Measurements from ENCODE around the gene SERPINA1.

The SERPINA1 gene

DNA sequence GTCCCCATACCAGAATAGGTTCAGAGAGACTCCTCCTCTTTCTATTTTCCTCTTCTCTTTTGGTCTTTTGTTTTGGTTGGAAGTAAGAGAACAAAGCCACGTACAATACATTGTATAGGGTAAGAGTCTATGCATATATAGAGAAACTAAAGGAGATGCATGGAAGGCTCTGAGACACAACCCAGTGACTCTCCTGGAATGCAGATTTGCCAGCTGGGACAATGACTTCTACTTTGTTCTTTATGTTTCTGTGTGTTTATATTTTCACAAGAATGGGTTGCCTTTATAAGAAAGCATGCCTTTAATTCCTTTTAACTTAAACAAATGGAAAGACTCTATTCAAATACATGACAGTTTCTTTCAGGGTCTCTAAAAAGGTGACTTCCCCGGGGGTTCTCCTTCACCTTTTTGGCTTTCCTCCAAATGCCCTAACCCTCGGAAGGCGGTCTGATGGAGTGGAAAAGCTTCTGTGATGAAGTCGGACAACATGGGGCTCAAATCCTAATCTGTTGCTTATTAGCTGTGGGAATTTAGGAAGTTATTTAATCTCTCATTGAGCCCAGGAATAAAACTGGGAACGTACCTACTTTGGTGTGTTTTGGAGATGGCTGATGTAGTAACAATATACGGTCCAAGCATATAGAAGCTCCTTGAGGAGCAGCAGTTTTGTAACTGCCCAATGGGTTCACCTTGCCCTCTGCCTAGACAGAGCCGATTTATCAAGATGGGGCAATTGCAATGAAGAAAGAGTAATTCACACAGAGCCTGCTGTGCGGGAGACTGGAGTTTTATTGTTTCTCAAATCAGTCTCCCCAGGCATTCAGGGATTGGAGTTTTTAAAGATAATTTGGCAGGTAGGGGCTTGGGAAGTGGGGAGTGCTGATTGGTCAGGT is 9.1 kb upstream of the SERPINA1 start:
- no peak for DNase-seq

DNA sequence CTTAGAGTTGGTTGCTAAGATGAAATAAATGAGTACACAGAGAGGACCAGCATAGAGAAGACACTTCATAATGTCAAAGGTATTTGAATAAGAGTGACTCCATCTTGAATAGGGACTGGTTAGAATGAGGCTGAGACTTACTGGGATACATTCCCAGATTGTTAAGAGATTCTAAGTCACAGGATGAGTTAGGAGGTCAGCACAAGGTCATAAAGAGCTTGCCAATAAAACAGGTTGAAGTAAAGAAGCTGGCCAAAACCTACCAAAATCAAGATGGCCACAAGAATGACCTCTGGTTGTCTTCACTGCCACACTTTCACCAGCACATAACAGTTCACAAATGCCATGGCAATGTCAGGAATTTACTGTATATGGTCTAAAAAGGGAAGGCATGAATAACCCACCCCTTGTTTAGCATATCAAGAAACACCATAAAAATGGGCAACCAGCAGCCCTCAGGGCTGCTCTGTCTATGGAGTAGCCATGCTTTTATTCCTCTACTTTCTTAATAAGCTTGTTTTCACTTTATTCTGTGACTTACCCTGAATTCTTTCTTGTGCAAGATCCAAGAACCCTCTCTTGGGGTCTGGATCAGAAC is 8.3 kb upstream of the SERPINA1 start:
- no peak for DNase-seq

DNA sequence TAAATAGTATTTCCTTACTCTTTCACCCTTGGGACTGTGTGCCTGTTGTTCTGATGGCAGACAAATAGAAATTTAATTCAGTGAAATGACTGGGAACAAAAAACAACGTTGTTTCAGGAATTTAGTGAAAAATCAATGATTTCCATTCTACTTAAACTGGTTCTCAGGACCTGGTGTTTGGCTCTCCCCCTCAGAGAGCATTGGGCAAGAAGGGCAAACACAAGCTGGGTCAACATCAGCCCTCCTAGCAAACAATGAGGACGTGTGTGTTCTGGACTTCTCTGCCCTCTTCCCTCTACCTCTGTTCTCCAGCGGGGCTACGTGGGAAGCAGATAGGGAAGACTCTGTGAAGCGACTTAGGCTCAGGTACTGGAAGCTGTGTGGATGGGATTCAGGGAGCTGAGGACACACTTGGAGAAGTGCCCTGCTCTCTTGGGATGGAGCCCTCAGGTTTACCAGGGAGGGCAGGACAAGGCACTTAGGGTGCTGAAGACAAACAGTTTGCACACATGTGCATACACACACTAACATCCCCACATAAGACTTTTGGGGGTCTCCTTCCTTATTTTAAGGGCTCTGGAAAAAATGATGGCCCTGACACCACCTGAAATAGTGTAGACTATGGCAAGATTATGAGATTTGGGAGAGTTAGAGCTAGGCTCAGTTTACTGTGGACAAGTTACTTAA is 7.6 kb upstream of the SERPINA1 start:
- no peak for DNase-seq

DNA sequence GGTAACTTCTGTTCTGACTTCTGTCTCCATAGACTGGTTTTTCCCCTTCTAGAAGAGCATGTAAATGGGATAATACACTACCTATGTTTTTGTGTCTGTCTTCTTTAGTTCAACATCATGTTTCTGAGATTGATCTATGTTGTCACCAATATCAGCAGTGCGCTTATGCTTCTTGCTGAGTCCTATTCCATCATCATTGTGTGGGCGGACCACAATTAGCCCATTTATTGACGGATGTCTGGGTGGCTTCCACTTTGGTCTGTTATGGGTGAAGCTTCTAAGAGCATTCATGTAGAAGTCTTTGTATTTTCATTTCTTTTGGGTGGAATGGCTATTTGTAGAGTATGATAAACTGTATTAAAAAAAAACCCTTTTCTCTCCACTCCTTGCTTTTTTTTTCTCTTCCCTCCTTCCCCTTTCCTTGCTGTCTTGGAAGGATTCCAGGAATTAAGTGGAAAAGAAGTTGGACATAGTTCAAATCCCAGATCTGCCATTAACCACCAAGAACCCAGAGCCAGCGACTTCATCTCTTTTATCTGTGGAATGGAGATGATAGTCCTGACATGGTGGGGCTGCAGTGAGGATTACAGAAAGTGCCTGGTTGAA is 7.0 kb upstream of the SERPINA1 start:
- DNase-seq = no peak

DNA sequence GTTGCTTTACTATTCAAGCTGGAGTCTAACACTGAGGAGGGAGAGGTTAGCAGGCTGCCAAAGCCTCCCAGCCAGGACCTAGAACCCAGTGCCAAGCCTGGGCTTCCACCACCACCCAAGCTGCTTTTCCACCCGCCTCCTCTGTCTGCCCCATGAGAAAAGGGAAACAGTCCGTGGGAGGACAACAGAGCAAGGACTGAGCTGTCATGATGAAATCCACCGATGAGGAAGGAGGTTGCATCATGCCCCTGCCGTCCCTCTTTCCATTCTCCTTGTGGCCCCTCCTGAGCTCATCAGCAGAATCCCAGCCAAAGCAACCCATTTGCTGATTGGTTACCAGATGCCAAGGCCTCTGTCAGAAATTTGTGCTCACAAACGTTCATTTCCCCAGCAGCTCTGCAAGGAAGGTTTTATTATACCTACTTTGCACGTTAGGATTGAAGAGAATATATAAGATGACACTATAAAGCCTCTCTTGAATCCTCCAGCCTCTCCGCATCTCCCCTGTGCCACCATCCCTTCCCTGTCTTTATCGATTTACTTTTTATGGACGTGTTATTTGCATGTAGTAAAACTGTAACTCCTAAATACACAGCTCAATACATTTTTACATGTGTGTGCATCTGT is 6.3 kb upstream of the SERPINA1 start:
- DNase-seq = no peak

DNA sequence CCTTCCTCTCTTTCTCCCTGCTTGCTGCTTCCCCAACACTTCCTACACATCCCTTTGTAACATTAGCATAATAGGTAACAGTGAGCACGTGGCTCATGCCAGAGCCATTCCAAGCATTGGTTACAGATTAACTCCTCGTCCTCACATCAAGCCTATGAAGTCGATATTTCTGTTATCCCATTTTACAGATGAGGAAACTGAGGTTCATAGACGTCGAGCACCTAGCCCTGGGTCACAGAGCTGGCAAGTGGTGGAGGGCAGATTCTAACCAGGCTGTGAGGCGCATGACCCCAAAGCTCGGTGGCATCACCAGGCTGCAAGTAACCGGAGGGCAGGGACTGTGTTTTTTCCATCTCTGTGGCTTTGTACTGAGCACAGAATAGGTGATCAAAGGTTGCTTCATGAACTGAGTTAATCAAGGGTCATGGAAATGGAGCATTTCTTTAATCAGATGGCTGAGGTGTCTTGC is 5.7 kb upstream of the SERPINA1 start:
- no peak for DNase-seq

DNA sequence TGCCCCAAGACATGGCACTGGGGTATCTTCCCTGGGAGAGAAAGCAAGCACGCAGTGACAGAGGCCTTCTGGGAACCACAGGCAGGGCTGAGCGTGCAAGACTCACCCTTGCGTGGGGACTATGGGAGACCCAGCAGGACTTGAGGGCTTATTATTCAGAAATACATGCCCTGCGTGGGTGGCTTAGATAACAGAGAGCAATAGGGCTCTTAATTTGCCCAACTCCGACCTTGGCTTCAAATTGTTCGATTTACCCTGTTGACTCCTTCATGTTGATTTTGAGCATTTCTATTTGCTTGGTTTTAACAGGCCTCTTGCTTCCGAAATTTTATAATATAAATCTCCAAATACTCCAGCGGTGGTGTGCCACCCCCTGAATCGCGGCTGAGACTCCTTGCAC is 5.1 kb upstream of the SERPINA1 start:
- no peak for DNase-seq

DNA sequence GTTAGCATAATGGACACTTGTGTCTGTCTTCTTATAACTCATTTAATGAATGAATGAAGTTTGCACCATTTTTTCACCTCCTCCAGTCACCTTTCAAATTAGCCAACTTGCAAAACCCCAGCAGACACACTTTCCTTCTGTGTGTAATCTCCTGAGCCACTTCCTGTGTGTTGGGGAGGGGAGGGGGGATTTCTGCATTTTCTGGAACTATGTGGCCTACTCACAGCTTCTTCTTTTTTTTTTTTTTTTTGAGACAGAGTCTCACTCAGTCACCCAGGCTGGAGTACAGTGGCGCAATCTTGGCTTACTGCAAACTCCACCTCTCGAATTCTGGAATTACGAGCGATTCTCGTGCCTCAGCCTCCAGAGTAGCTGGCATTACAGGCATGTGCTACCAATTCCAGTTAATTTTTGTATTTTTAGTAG is 4.1 kb upstream of the SERPINA1 start:
- no peak for DNase-seq

DNA sequence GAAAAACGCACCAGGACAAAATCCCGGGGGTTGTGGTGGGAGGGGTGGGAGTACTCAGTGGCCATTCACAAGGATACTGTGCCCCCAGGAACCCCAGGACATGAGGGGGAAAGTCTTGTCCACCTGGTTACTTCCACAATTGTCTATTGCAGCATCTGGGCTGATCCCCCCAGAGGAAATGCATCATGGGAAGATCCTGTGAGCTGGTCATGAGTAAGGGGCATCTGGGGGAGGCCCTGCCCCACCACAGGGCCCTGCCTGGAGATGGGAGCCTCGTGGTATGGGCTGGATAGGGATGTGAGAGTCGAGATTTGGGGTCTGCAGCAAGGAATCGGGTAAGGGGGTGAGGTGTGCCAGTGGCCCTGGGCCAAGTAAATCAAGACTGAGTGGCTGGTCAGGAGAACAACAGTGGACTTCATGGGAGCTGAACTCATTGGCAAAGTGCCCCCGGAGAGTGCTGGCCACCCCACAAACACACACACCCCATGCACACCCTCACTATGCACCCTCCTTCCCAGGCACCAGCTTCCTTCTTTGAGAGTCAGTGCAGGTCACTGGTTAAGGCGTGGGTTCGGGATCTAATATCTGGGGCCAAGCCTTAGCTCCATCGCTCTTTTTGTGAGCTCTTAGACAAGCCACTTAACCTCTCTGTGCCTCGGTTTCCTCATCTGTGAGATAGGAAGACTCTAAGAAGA is 3.0 kb upstream of the SERPINA1 start:
- DNase-seq = no peak

DNA sequence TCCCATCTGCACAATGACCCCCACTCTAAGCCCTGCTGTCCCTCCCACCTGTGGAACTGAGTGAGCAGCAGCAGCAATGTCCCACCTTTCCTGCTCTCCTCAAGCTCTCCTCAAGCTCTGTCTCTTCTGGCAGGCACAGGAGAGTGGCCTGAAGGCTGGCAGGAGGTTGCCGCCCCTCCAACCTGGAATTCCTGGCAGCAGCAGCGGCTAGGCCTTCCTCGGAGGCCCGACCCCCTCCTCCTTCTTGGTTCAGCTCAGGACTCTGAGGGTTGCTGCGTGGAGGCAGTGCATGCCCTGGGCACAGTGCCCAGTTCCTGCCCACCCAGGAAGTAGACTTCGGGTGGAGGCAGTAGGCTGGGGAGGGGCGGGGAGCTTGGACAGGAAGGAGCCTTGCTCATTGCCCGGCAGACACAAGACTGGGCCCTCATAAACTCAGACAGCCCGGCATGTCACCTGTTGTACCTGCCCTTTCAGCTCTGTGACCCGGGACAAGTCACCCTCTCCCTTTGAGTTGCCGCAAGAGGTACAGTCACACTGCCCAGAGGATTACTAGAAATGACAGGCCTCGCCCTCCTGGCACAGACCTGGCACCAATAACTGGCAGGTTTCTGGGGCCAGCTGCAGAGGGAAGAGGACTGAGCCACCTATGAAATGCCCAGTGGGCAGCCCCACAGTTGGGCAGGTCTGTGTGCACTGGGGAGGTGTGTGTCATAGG is 2.1 kb upstream of the SERPINA1 start:
- no peak for DNase-seq

DNA sequence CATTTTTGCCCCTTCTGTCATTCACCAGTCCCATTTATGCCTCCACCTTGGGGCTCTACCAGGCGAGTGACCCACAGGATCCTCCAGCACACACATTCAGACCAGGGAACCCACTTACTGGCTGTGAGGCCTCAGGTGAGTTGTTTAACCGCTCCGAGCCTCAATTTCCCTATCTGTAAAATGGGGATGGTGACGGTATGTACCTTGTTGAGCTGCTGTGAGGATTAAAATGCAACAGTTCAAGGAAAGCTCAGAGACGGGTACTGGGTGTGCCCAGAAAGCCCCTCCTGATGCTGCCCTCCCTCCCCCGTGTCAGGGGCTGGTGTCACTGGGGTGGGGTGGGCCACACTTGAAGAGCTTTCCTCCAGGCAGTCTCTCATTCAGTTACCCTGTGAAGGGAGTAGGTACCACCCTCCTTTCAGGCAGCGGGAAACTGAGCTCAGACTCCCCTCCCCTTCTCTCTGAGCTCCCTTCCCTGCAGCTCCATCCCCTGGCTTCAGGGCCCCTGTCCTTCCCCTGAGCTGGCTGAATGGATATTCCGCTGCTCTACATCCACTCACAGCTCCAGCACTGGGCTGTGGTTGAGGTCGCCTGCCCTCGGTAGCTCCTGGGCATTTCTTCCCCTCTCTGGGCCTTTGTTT is 1.4 kb upstream of the SERPINA1 start:
- no peak for DNase-seq

DNA sequence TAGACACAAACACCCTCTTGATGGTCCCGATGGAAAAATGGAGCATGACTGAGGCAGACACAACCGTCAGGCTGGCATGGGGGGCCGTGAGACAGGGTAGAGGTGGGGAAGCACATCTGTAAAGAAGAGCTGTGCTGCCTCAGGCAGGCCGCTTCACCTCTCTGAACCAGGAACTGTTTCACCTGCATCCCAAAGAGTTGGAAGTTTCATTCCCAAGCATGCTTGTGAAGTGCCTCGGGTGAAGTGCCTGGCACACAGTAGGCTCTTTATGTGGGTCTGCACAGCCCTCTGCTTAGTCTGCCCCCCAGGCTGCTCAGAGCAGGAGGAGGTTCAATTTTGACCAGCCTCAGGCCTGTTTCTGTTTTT is 685 bp upstream of the SERPINA1 start:
- DNase-seq = no peak

DNA sequence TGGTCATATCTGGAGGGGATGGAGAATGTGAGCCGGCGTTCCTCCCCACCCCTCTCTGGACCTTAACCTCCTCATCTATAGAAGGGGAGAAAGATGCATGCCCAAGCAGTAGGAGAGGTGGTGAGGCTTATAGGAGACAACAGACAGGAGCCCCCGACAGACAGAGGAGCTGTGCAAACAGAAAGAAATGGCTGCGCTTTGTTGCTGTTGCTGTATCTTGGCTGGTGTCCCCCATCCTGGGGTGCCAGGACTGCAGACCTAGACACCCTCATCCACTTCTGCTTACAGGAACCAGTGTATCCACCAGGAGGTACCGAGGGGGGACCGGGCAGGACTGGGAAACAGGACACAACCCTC is 397 bp downstream of the SERPINA1 start:
- no peak for DNase-seq

DNA sequence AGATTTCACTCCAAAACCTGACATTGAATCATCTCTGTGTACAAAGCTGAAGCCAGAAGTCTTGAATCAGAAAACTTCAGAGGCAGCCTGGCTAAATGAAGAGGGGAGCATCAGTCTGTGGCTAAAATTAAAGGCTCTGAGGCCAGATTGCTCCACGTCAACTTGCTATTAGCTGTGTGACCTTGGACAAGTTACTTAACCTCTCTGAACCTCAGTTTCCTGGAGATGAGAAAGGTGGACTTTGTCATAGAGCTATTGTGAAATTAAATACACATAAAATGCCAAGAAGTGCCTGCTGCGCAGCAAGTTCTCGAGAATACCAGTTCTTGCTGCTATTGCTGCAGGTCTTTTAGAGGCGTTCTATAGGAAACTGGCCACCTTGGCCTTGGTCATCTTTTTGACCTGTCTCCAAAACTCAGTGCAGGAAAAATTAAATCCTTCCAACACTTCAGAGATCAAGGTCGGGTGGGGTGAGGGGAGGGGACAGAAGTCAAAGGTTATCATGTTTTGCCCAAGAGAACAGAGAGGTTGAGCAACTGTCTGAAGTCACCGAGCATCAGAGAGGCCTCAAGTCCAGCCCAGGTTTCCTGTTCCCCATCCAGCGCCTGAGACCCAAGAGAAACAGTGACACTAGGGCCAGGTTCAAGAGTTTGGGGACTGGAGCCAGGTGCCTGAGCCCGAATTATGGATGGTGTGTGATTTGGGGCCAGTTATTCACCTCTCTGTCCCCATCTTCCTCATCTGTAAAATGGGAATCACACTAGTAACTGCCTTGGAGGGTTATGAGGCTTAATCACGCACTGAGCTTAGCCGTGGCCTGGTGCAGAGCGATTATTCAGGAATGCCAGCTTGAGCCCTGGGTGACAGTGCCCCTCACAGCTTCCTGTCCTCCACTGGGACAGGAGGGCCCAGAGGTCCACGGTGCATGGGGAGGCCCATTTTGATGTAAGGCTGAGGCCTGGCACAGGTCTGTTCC is 1.1 kb downstream of the SERPINA1 start:
- no peak for DNase-seq

DNA sequence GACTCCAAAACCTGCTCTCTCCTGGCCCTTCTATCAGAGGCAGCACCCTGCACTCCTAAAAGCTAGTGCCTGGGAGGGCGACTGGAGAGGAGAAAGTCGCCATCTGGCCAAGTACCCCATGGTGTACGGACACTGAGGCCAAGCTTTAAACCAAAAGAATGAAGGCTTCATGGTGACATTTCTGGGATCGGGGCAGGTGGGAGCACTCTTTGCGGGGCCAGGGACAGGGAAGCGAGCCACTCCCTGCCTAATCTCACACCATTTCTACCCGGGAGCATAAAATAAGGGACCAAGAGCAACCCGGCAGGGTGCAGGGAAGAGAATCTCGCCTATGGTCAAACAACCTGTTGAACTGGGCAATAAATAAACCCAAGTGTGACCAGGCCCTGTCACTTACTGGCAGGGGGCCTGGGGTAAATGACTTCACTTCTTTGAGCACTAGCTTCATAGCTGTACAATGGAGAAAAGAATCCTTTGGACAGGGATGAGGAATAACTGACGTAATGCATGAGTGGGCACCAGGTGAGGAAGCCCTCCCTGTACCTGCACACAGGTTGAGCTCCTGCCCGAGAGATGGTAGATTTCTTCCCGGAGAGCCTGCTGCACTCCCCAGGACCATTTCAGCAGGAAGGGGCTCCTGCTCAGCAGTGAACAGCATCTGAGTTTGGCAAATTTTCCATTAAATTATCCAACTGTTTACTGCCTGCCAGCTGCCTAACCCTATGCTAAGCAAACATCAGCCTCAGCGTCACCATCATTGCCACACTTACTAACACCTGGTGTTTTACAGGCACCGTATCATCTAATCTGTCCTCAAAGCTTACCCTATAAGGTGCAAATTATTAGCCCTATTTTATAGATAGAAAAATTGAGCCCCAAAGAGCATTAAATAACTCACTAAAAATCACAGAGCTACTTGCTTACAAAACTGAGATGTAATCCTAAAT is 2.0 kb downstream of the SERPINA1 start:
- no peak for DNase-seq

DNA sequence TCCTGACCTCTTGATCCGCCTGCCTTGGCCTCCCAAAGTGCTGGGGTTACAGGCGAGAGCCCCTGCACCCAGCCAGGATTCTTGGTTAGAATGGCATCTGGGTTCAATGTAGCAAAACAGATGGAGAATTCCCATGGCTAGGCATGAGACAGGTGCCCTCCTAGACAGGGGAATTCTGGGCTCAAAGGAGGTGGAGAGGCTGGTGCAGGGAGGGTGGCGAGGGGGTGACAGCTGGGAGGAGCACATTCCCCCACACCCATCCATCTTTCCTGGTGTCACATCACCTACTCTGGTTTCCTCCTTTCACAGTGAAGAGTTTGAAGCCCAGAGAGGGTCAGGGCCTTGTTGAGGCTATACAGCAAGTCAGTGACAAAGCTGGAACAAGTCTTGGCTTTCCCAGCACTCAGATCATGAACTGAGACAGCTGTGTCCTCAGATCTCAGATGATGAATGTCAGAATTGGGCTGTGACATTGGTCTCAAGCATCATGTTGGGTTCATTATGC is 2.8 kb downstream of the SERPINA1 start:
- no peak for DNase-seq

DNA sequence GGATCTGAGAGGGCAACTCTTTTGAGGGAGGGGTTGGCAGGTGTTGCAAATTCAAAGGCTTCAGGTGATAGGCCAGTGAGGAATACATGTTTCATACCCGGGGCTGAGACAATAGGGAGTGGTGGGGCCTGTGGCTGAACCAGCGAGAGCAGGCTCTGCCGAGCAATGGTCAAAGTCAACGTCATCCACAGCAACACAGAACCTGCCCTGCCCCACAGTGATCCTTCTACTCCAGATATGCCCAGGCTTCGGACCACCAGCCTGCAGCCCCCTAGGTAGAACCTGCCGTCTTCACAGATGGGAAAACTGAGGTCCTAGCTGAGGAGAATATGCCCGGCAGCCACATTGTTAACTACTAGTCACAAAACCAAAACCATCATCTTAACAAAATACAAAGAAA is 4.1 kb downstream of the SERPINA1 start:
- no peak for DNase-seq

DNA sequence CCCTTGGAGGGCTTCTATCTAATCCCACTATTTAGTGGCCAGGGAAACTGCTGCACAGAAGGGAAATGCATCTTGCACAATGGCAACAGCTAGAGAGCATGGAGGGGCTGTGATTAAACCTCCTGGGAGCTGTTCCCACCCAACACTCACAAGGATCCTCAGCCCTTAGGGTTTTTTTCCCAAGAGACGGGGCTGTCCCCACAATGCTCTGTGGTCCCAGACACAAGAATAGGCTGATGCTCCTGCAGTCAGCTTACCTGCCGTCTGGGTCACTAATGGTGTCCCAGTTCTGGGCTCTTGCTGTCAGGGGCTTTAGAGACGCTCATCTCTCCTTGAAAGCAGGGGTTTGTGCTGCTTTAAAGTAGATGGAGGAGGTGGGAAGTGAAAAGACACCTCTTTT is 4.6 kb downstream of the SERPINA1 start:
- no peak for DNase-seq

All from NCI-H2227 treated with DMSO at 0.1 percent for 48 hours (cell line).